SK-N-SH (cell line): ENCODE results near the gene JAKMIP1. TPM values are rescaled to one million over a fixed set of nuclear protein-coding genes. Genes with fewer than 3 reads are reported as not detected.

Experiments used
- CTCF ChIA-PET: fragments of 300-600, 350-600 bp; formaldehyde crosslinking; extraction: SDS; loops from one replicate; lab custom pipeline; 2021; lab: Yijun Ruan, JAX
- POLR2A ChIA-PET: fragments of 350-600 bp; sonication (Branson Sonifier 250); formaldehyde crosslinking; extraction: SDS; loops from one replicate; lab custom pipeline; 2020; ENCODE audit warnings: antibody characterized with exemption, inconsistent platforms; lab: Yijun Ruan, JAX
- DNase-seq: peaks from one replicate; pipeline ENCODE4 v3.0.0; 2012
- H2AFZ ChIP-seq: fragments of 200-600 bp; sonication (generic); 2 replicates; pipeline ENCODE4 v1.8.1; 2016; ENCODE audit warnings: antibody characterized with exemption, mild to moderate bottlenecking, low read depth
- H3F3A ChIP-seq: fragments of 200-600 bp; sonication (generic); replicated peaks from 2 replicates; pipeline ENCODE3; 2016; ENCODE audit warnings: antibody characterized with exemption, mild to moderate bottlenecking; ENCODE audit not compliant: insufficient read depth
- H3K27ac ChIP-seq, 2 experiments: fragments of 200-500 bp in 1 of 2; fragments of 200-600 bp in 1 of 2; sonication (Bioruptor generic) in 1 of 2; sonication (generic), shearing (Covaris generic) in 1 of 2; 2 replicates each; pipeline versions ENCODE4 v1.5.1 to v1.6.1; 2014 to 2016; ENCODE audit warnings: low read depth in 2 of 2, inconsistent platforms in 1 of 2, low read length in 1 of 2, mild to moderate bottlenecking in 1 of 2, mixed read lengths in 1 of 2
- H3K27me3 ChIP-seq: fragments of 200-600 bp; sonication (generic), shearing (Covaris generic); 2 replicates; pipeline ENCODE4 v1.6.1; 2016; ENCODE audit warnings: mixed run types; ENCODE audit not compliant: insufficient read depth
- H3K36me3 ChIP-seq, 2 experiments: fragments of 200-500 bp in 1 of 2; fragments of 200-600 bp in 1 of 2; sonication (Bioruptor generic) in 1 of 2; sonication (generic) in 1 of 2; replicated peaks in 1 of 2; 2 replicates each; pipeline versions ENCODE3 to v1.5.1; 2014 to 2016; ENCODE audit warnings: low read length in 1 of 2, mild to moderate bottlenecking in 1 of 2; ENCODE audit not compliant: insufficient read depth in 2 of 2, control insufficient read depth in 1 of 2
- H3K4me1 ChIP-seq, 2 experiments: fragments of 200-500 bp in 1 of 2; fragments of 200-600 bp in 1 of 2; sonication (Bioruptor generic) in 1 of 2; sonication (generic), shearing (Covaris generic) in 1 of 2; 2 replicates each; pipeline versions ENCODE4 v1.5.1 to v1.6.1; 2014 to 2016; ENCODE audit warnings: low read depth in 1 of 2, low read length in 1 of 2, mixed run types in 1 of 2; ENCODE audit not compliant: insufficient read depth in 2 of 2, control insufficient read depth in 1 of 2
- H3K4me2 ChIP-seq: fragments of 200-600 bp; sonication (generic), shearing (Covaris generic); 2 replicates; pipeline ENCODE4 v1.6.1; 2017; ENCODE audit warnings: mixed run types
- H3K4me3 ChIP-seq, 2 experiments: fragments of 200-500 bp in 1 of 2; fragments of 200-600 bp in 1 of 2; sonication (Bioruptor generic) in 1 of 2; sonication (generic), shearing (Covaris generic) in 1 of 2; 2 replicates each; pipeline versions ENCODE4 v1.5.1 to v1.8.1; 2014 to 2016; ENCODE audit warnings: low read depth in 2 of 2, inconsistent platforms in 1 of 2, low read length in 1 of 2, mild to moderate bottlenecking in 1 of 2, mixed read lengths in 1 of 2, moderate library complexity in 1 of 2
- H3K79me2 ChIP-seq: fragments of 200-600 bp; sonication (generic); 2 replicates; pipeline ENCODE4 v1.8.1; 2017; ENCODE audit warnings: mild to moderate bottlenecking; ENCODE audit not compliant: insufficient read depth
- H3K9ac ChIP-seq: fragments of 200-600 bp; sonication (generic); 2 replicates; pipeline ENCODE4 v1.6.1; 2017; ENCODE audit warnings: mixed run types
- H3K9me2 ChIP-seq: fragments of 200-600 bp; sonication (generic); 2 replicates; pipeline ENCODE4 v1.6.1; 2017; ENCODE audit warnings: mixed run types
- H3K9me3 ChIP-seq: fragments of 200-600 bp; sonication (generic); 2 replicates; pipeline ENCODE4 v1.6.1; 2017; ENCODE audit warnings: mixed run types, mild to moderate bottlenecking, moderate library complexity
- H4K20me1 ChIP-seq: fragments of 200-600 bp; sonication (generic); 2 replicates; pipeline ENCODE4 v1.6.1; 2017; ENCODE audit warnings: mild to moderate bottlenecking, mixed run types; ENCODE audit not compliant: insufficient read depth
- CHD2 ChIP-seq: fragments of 150-350 bp; IDR thresholded peaks from 2 replicates; pipeline ENCODE4 v1.6.1; 2018; ENCODE audit warnings: low read length; ENCODE audit not compliant: partially characterized antibody
- FOSL2 ChIP-seq: IDR thresholded peaks from 2 replicates; pipeline ENCODE4 v1.4.0; 2012; ENCODE audit warnings: low read depth, mild to moderate bottlenecking, moderate library complexity, borderline replicate concordance
- FOXJ3 ChIP-seq: sonication (generic); formaldehyde crosslinking; IDR thresholded peaks from 2 replicates; pipeline ENCODE4 v1.5.1; 2020; ENCODE audit warnings: mild to moderate bottlenecking, missing genetic modification reagents
- GATA2 ChIP-seq: sonication (generic); formaldehyde crosslinking; IDR thresholded peaks from 2 replicates; pipeline ENCODE4 v1.5.0; 2020; ENCODE audit warnings: mild to moderate bottlenecking, missing genetic modification reagents
- JUND ChIP-seq: IDR thresholded peaks from 2 replicates; pipeline ENCODE4 v1.4.0; 2012
- MEF2A ChIP-seq: IDR thresholded peaks from 2 replicates; pipeline ENCODE4 v1.4.0; 2012; ENCODE audit warnings: low read depth, borderline replicate concordance
- MXI1 ChIP-seq: IDR thresholded peaks from 2 replicates; pipeline ENCODE4 v1.6.1; 2012; ENCODE audit warnings: mild to moderate bottlenecking, low read depth, low read length, improper control_type of control experiment
- NRF1 ChIP-seq: IDR thresholded peaks from 2 replicates; pipeline ENCODE4 v1.6.1; 2012; ENCODE audit warnings: low read depth, mild to moderate bottlenecking, low read length
- RCOR1 ChIP-seq: fragments of 150-350 bp; IDR thresholded peaks from 2 replicates; pipeline ENCODE4 v1.6.1; 2017; ENCODE audit warnings: antibody characterized with exemption, low read length
- RXRA ChIP-seq: IDR thresholded peaks from 2 replicates; pipeline ENCODE4 v1.4.0; 2012; ENCODE audit warnings: low read depth, mild to moderate bottlenecking, borderline replicate concordance
- WGBS: methylation state at CpG from one replicate; pipeline ENCODE4 v1.1.6; 2017; ENCODE audit warnings: low lambda C conversion rate; 5-methylcytosine and 5-hydroxymethylcytosine counted together
- polyA plus RNA-seq, 3 experiments: library from polyadenylated mRNA; depleted of rRNA; stranded (reverse); fragments of >200 nt; gene quantifications; 2 replicates each; pipeline ENCODE4 v1.2.3, GENCODE V29; 2012
- TF ChIP-seq, protein P1 (sequence below): IDR thresholded peaks from 2 replicates; pipeline ENCODE4 v1.6.1; 2012; ENCODE audit warnings: mild to moderate bottlenecking, low read depth, low read length, moderate library complexity
- TF ChIP-seq, protein P2 (sequence below): IDR thresholded peaks from 2 replicates; pipeline ENCODE4; 2012
- TF ChIP-seq, protein P3 (sequence below): IDR thresholded peaks from 2 replicates; pipeline ENCODE4 v1.4.0; 2012; ENCODE audit warnings: low read depth, borderline replicate concordance
- TF ChIP-seq, protein P4 (sequence below): IDR thresholded peaks from 2 replicates; pipeline ENCODE4 v1.4.0; 2012; ENCODE audit warnings: low read depth
- TF ChIP-seq, protein P5 (sequence below): fragments of 150-350 bp; IDR thresholded peaks from 2 replicates; pipeline ENCODE4 v1.6.1; 2016; ENCODE audit warnings: mild to moderate bottlenecking, low read depth, low read length

JAKMIP1 gene
- polyA plus RNA-seq, 1 of the 3 experiments (the other 2 are of a cell fraction) = 0.54 TPM

DNA sequence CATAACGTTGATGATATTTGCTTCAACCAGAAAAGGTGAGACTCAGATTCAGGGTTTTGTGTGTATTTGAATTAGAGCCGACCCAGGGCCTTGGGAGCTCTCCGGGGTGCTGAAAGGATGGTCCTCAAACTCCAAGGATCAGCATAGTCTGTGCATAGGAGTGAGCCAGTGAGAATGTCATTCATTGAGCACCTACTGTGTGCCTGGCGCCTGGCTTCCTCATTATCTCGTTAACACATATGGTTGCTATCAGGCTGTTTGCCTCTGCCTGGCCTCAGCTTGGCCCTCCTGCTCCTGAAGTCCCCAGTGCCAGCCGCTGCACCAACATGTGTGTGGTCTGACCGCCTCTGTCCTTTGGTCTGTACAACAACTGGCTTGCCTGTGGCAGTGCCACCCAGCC lies 25.1 kb upstream of the JAKMIP1 start:
- POLR2A ChIA-PET = no interaction called here
- no peaks in the 10 kb centered on the region for H4K20me1 ChIP-seq
- no peaks in the 10 kb centered on the region for H3K27me3 ChIP-seq
- H3K9me3 ChIP-seq = no peaks in the 10 kb centered on the region
- H3K36me3 ChIP-seq = no peaks in the 10 kb centered on the region
- H3K4me1 ChIP-seq = peaks cover 0 to 47% of the 10 kb centered on the region in 2 experiments; a peak in 2 of 4 replicates
- no peak for TF ChIP-seq FOSL2
- TF ChIP-seq CHD2 = no peak
- TF ChIP-seq, protein P1, sequence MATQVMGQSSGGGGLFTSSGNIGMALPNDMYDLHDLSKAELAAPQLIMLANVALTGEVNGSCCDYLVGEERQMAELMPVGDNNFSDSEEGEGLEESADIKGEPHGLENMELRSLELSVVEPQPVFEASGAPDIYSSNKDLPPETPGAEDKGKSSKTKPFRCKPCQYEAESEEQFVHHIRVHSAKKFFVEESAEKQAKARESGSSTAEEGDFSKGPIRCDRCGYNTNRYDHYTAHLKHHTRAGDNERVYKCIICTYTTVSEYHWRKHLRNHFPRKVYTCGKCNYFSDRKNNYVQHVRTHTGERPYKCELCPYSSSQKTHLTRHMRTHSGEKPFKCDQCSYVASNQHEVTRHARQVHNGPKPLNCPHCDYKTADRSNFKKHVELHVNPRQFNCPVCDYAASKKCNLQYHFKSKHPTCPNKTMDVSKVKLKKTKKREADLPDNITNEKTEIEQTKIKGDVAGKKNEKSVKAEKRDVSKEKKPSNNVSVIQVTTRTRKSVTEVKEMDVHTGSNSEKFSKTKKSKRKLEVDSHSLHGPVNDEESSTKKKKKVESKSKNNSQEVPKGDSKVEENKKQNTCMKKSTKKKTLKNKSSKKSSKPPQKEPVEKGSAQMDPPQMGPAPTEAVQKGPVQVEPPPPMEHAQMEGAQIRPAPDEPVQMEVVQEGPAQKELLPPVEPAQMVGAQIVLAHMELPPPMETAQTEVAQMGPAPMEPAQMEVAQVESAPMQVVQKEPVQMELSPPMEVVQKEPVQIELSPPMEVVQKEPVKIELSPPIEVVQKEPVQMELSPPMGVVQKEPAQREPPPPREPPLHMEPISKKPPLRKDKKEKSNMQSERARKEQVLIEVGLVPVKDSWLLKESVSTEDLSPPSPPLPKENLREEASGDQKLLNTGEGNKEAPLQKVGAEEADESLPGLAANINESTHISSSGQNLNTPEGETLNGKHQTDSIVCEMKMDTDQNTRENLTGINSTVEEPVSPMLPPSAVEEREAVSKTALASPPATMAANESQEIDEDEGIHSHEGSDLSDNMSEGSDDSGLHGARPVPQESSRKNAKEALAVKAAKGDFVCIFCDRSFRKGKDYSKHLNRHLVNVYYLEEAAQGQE = peak; percentile 91
- TF ChIP-seq, all 33 proteins: peak for 1
- CTCF ChIA-PET = interaction anchor here (1.5 to 3.5 kb wide), 3 partner anchors 25 to 227 kb away, joined by 4 to 18 read pairs (median 14); no protein-coding TSS in a partner anchor
- Histone ChIP-seq H3K4me2 (no peak overlapping the region), H3K9me2 (no peaks in the 10 kb centered on the region), H3K9ac (no peak overlapping the region), H3K4me3 (no peak overlapping the region), H3F3A (no peaks in the 10 kb centered on the region), H3K79me2 (no peaks in the 10 kb centered on the region), H2AFZ (no peak overlapping the region), H3K27ac (no peak overlapping the region)
- 40% methylated on average over 4 of the region's 7 CpGs for WGBS
- no peak for DNase-seq

DNA sequence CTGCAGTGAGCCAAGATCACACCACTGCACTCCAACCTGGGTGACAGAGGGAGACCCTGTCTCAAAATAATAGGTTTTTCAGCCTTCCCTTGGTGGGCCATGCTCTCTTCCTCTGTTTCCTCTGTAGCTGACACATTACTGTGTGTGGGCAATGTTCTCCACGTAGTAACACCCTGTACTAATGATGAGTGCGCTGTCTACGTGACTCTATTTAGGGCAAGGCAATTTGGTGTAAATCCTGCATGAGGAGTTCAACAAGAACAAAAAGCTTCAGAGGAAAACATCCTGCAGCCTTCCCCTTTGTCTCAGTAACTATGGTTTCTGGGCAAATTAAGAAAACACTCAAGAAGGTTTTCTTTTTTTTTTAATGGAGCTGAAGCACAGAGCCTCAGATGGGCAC lies 24.4 kb upstream of the JAKMIP1 start:
- TF ChIP-seq, protein P2, sequence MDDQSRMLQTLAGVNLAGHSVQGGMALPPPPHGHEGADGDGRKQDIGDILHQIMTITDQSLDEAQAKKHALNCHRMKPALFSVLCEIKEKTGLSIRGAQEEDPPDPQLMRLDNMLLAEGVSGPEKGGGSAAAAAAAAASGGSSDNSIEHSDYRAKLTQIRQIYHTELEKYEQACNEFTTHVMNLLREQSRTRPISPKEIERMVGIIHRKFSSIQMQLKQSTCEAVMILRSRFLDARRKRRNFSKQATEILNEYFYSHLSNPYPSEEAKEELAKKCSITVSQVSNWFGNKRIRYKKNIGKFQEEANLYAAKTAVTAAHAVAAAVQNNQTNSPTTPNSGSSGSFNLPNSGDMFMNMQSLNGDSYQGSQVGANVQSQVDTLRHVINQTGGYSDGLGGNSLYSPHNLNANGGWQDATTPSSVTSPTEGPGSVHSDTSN = no peak
- no peak for TF ChIP-seq MEF2A
- TF ChIP-seq, protein P3, sequence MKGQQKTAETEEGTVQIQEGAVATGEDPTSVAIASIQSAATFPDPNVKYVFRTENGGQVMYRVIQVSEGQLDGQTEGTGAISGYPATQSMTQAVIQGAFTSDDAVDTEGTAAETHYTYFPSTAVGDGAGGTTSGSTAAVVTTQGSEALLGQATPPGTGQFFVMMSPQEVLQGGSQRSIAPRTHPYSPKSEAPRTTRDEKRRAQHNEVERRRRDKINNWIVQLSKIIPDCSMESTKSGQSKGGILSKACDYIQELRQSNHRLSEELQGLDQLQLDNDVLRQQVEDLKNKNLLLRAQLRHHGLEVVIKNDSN = no peak
- TF ChIP-seq NRF1 = no peak
- TF ChIP-seq, protein P4, sequence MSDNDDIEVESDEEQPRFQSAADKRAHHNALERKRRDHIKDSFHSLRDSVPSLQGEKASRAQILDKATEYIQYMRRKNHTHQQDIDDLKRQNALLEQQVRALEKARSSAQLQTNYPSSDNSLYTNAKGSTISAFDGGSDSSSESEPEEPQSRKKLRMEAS = no peak
- no peak for TF ChIP-seq RXRA
- no peak for TF ChIP-seq RCOR1
- TF ChIP-seq MXI1 = no peak
- TF ChIP-seq FOXJ3 (CRISPR knock-in tag) = no peak
- TF ChIP-seq, protein P5, sequence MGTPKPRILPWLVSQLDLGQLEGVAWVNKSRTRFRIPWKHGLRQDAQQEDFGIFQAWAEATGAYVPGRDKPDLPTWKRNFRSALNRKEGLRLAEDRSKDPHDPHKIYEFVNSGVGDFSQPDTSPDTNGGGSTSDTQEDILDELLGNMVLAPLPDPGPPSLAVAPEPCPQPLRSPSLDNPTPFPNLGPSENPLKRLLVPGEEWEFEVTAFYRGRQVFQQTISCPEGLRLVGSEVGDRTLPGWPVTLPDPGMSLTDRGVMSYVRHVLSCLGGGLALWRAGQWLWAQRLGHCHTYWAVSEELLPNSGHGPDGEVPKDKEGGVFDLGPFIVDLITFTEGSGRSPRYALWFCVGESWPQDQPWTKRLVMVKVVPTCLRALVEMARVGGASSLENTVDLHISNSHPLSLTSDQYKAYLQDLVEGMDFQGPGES = no peak
- no peak for TF ChIP-seq JUND
- TF ChIP-seq GATA2 (CRISPR knock-in tag) = no peak
- TF ChIP-seq, all 33 proteins: peak for 0
- H3K4me3 ChIP-seq = no peak overlapping the region
- H3K4me1 ChIP-seq = peaks cover 0 to 41% of the 10 kb centered on the region in 2 experiments; a peak in 2 of 4 replicates
- WGBS = 32% methylated on average over 3 of the region's 3 CpGs
- no peaks in the 10 kb centered on the region for H3F3A ChIP-seq
- no peak for DNase-seq
- ChIA-PET POLR2A (no interaction called here), CTCF (interaction anchor here (0.7 to 3.5 kb wide), 8 partner anchors 26 to 227 kb away, joined by 3 to 18 read pairs (median 4); no protein-coding TSS in a partner anchor)
- no peaks in the 10 kb centered on the region for H3K9me2 ChIP-seq
- H3K4me2 ChIP-seq = no peak overlapping the region
- H4K20me1 ChIP-seq = no peaks in the 10 kb centered on the region
- H3K9me3 ChIP-seq = no peaks in the 10 kb centered on the region
- no peak overlapping the region for H3K27ac ChIP-seq
- no peak overlapping the region for H2AFZ ChIP-seq
- no peaks in the 10 kb centered on the region for H3K27me3 ChIP-seq
- H3K9ac ChIP-seq = no peak overlapping the region
- no peaks in the 10 kb centered on the region for H3K36me3 ChIP-seq
- H3K79me2 ChIP-seq = no peaks in the 10 kb centered on the region
